ENCODE measurements around the gene DNAH6. TPM values are rescaled to one million over a fixed set of nuclear protein-coding genes. Genes with fewer than 3 reads are reported as not detected.

Gene DNAH6
- total and polyA plus RNA-seq, 10 of the 15 experiments (the other 5 are each of a cell fraction or from before 2014, with no cell fraction given) = 0.07 to 1.0 (median 0.29) TPM

- intact Hi-C loops (cut with micrococcal nuclease; ENCODE audit: unreplicated experiment) (no loop called here), in situ Hi-C loops (cut with MboI) (no loop called here)
- no peaks in the 10 kb centered on the region for H3K9me3 ChIP-seq (replicated peaks; ENCODE audit: control insufficient read depth, insufficient read depth, low read length)
- ChIA-PET CTCF (no interaction called here), POLR2A (interaction anchor here (0.5 kb wide), 1 partner anchor 403 kb away, joined by 3 read pairs; no protein-coding TSS in a partner anchor), SMC1A (ENCODE audit: uncharacterized antibody, unreplicated experiment) (no interaction called here), RAD21 (ENCODE audit: unreplicated experiment) (no interaction called here)
- no peak overlapping the region for H2AFZ ChIP-seq (ENCODE audit: control insufficient read depth, low read depth, low read length)
- H3K4me1 ChIP-seq (ENCODE audit: control insufficient read depth, insufficient read depth, low read length) = no peaks in the 10 kb centered on the region
- no peak overlapping the region for H3K4me2 ChIP-seq (ENCODE audit: control insufficient read depth, insufficient read depth)
- 32% methylated on average over 4 of the region's 4 CpGs for WGBS (ENCODE audit: insufficient coverage, insufficient replicate concordance, low lambda C conversion rate, missing lambda C conversion rate)
- H4K20me1 ChIP-seq (ENCODE audit: control insufficient read depth, insufficient read depth) = no peaks in the 10 kb centered on the region
- DNase-seq (ENCODE audit: low read depth, low spot score) = no peak
- TF ChIP-seq ATF7 (IDR thresholded peaks at IDR 0.05; ENCODE audit: low read depth) (no peak), NFYB (IDR thresholded peaks at IDR 0.05; ENCODE audit: insufficient read depth, low read depth, low read length) (no peak)
- H3K4me3 ChIP-seq = no peak overlapping the region
- H3K79me2 ChIP-seq (ENCODE audit: control insufficient read depth, insufficient read depth, low read length) = no peaks in the 10 kb centered on the region
- H3K9ac ChIP-seq (ENCODE audit: control insufficient read depth, insufficient read depth, low read length) = no peak overlapping the region
- no peaks in the 10 kb centered on the region for H3K36me3 ChIP-seq (ENCODE audit: control insufficient read depth in 2 of 2, insufficient read depth in 2 of 2, low read length in 1 of 2)
- H3K27me3 ChIP-seq (replicated peaks in 1 of 2; ENCODE audit: control insufficient read depth in 2 of 2, insufficient read depth in 2 of 2, low read length in 1 of 2) = 0 out of 4 replicates have a peak, but pooled peaks cover 0 to 1% of the 10 kb centered on the region in 2 experiments
- no peak overlapping the region for H3K27ac ChIP-seq (ENCODE audit: control insufficient read depth, insufficient read depth)
- ATAC-seq = no peak
- BruUV-seq (replicated peaks) = no TSS peak
- no peak for FAIRE-seq
These were observed 103.6 kb downstream of the DNAH6 start for GRCh38 chr2:84619794-84620371.

GRCh38 chr2:84628486-84628885 lies 112.2 kb downstream of the DNAH6 start:
- in situ Hi-C loops (cut with MboI) = no loop called here
- no peak overlapping the region for H3K4me2 ChIP-seq (ENCODE audit: control insufficient read depth, insufficient read depth)
- no peaks in the 10 kb centered on the region for H3K4me1 ChIP-seq (ENCODE audit: control insufficient read depth, insufficient read depth, low read length)
- FAIRE-seq (no peak), DNase-seq (ENCODE audit: low read depth, low spot score) (no peak), ATAC-seq (no peak)
- H3K27ac ChIP-seq (ENCODE audit: control insufficient read depth, insufficient read depth) = no peak overlapping the region
- intact Hi-C loops (cut with micrococcal nuclease; ENCODE audit: unreplicated experiment) = no loop called here
- H3K9ac ChIP-seq (ENCODE audit: control insufficient read depth, insufficient read depth, low read length) = no peak overlapping the region
- H3K4me3 ChIP-seq = no peak overlapping the region
- POLR2A ChIA-PET = no interaction called here
- TF ChIP-seq SREBF2 (IDR thresholded peaks at IDR 0.05; ENCODE audit: low read length) (no peak), MYB (IDR thresholded peaks at IDR 0.05; ENCODE audit: borderline replicate concordance, low read depth, low read length) (no peak), CBFB (IDR thresholded peaks at IDR 0.05; ENCODE audit: low read depth) (no peak), ELK1 (IDR thresholded peaks at IDR 0.05; ENCODE audit: low read depth, low read length) (no peak), SRF (IDR thresholded peaks at IDR 0.05; ENCODE audit: low read depth in 2 of 2, low read length in 2 of 2) (no peak)
- CTCF ChIA-PET = interaction anchor here (0.9 kb wide), 1 partner anchor 131 kb away, joined by 4 read pairs; no protein-coding TSS in a partner anchor
- no TSS peak for BruUV-seq (replicated peaks)
- SMC1A ChIA-PET (ENCODE audit: uncharacterized antibody, unreplicated experiment) = no interaction called here
- no peak overlapping the region for H2AFZ ChIP-seq (ENCODE audit: control insufficient read depth, low read depth, low read length)
- H3K79me2 ChIP-seq (ENCODE audit: control insufficient read depth, insufficient read depth, low read length) = no peaks in the 10 kb centered on the region
- RAD21 ChIA-PET (ENCODE audit: unreplicated experiment) = no interaction called here
- no peaks in the 10 kb centered on the region for H3K36me3 ChIP-seq (ENCODE audit: control insufficient read depth in 2 of 2, insufficient read depth in 2 of 2, low read length in 1 of 2)
- 0% methylated on average over 2 of the region's 2 CpGs for WGBS (ENCODE audit: insufficient coverage, insufficient replicate concordance, low lambda C conversion rate, missing lambda C conversion rate)
- no peaks in the 10 kb centered on the region for H3K27me3 ChIP-seq (replicated peaks in 1 of 2; ENCODE audit: control insufficient read depth in 2 of 2, insufficient read depth in 2 of 2, low read length in 1 of 2)
- no peaks in the 10 kb centered on the region for H4K20me1 ChIP-seq (ENCODE audit: control insufficient read depth, insufficient read depth)
- no peaks in the 10 kb centered on the region for H3K9me3 ChIP-seq (replicated peaks; ENCODE audit: control insufficient read depth, insufficient read depth, low read length)

All from GM12878 (cell line).